KMS-11 (cell line): ENCODE data around the gene LFNG.

Source experiments
- H2AFZ ChIP-seq: fragments of 200-600 bp; sonication (generic); 2 replicates; pipeline ENCODE4 v1.6.1; 2016; ENCODE audit warnings: antibody characterized with exemption, mixed run types, low read depth
- H3K27ac ChIP-seq: fragments of 200-600 bp; sonication (generic); 2 replicates; pipeline ENCODE4 v1.6.1; 2016; ENCODE audit warnings: mild to moderate bottlenecking, mixed run types
- H3K27me3 ChIP-seq: fragments of 200-600 bp; sonication (generic); 2 replicates; pipeline ENCODE4 v1.6.1; 2017; ENCODE audit warnings: mild to moderate bottlenecking, low read depth, mixed run types, moderate library complexity; ENCODE audit not compliant: insufficient read depth
- H3K36me3 ChIP-seq: fragments of 200-600 bp; sonication (generic); 2 replicates; pipeline ENCODE4 v1.6.1; 2017; ENCODE audit warnings: mild to moderate bottlenecking, mixed run types; ENCODE audit not compliant: insufficient read depth
- H3K4me1 ChIP-seq: fragments of 200-600 bp; sonication (generic); 2 replicates; pipeline ENCODE4 v1.6.1; 2016; ENCODE audit warnings: mild to moderate bottlenecking, low read depth, mixed run types; ENCODE audit not compliant: poor library complexity, severe bottlenecking
- H3K4me2 ChIP-seq: fragments of 200-600 bp; sonication (generic); 2 replicates; pipeline ENCODE4 v1.7.0; 2016; ENCODE audit warnings: mild to moderate bottlenecking, mixed run types
- H3K4me3 ChIP-seq: fragments of 200-600 bp; sonication (generic); IDR thresholded peaks from 2 replicates; pipeline ENCODE4 v1.6.1; 2017; ENCODE audit warnings: low read depth, low read length, mixed read lengths; ENCODE audit not compliant: insufficient read depth
- H3K79me2 ChIP-seq: fragments of 200-600 bp; sonication (generic); 2 replicates; pipeline ENCODE4 v1.6.1; 2016; ENCODE audit warnings: low read depth, mixed run types; ENCODE audit not compliant: insufficient read depth
- H3K9ac ChIP-seq: fragments of 200-600 bp; sonication (generic); 2 replicates; pipeline ENCODE4 v1.6.1; 2016; ENCODE audit warnings: mild to moderate bottlenecking, mixed run types
- H4K20me1 ChIP-seq: fragments of 200-600 bp; sonication (generic); 2 replicates; pipeline ENCODE4 v1.6.1; 2016; ENCODE audit warnings: mild to moderate bottlenecking, mixed run types; ENCODE audit not compliant: insufficient read depth
- TF ChIP-seq, protein P1 (sequence below): fragments of 200-600 bp; sonication (generic); conservative IDR thresholded peaks from 2 replicates; pipeline ENCODE4 v1.6.1; 2017; ENCODE audit warnings: low read depth, mild to moderate bottlenecking, antibody characterized with exemption, low read length, moderate library complexity, mixed read lengths

The LFNG gene

DNA sequence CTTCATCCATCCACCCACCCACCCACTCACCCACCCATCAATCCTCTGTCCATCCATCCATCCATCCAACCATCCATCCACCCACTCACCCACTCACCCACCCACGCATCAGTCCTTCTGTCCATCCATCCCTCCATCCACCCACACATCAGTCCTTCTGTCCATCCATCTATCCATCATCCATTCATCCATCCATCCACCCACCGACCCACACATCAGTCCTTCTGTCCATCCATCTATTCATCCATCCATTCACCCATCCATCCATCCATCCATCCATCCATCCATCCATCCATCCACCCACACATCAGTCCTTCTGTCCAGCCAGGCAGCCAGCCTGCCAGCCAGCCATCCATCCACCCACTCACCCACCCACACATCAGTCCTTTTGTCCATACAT lies 27.5 kb upstream of the LFNG start:
- H4K20me1 ChIP-seq = no peaks in the 10 kb centered on the region
- no peak overlapping the region for H3K4me3 ChIP-seq
- no peak overlapping the region for H2AFZ ChIP-seq
- TF ChIP-seq, protein P1, sequence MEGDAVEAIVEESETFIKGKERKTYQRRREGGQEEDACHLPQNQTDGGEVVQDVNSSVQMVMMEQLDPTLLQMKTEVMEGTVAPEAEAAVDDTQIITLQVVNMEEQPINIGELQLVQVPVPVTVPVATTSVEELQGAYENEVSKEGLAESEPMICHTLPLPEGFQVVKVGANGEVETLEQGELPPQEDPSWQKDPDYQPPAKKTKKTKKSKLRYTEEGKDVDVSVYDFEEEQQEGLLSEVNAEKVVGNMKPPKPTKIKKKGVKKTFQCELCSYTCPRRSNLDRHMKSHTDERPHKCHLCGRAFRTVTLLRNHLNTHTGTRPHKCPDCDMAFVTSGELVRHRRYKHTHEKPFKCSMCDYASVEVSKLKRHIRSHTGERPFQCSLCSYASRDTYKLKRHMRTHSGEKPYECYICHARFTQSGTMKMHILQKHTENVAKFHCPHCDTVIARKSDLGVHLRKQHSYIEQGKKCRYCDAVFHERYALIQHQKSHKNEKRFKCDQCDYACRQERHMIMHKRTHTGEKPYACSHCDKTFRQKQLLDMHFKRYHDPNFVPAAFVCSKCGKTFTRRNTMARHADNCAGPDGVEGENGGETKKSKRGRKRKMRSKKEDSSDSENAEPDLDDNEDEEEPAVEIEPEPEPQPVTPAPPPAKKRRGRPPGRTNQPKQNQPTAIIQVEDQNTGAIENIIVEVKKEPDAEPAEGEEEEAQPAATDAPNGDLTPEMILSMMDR = no peak
- H3K4me2 ChIP-seq = no peak overlapping the region
- no peaks in the 10 kb centered on the region for H3K79me2 ChIP-seq
- no peak overlapping the region for H3K27ac ChIP-seq
- H3K4me1 ChIP-seq = no peaks in the 10 kb centered on the region
- H3K27me3 ChIP-seq = peaks cover 74% of the 10 kb centered on the region
- no peak overlapping the region for H3K9ac ChIP-seq
- H3K36me3 ChIP-seq = no peaks in the 10 kb centered on the region

DNA sequence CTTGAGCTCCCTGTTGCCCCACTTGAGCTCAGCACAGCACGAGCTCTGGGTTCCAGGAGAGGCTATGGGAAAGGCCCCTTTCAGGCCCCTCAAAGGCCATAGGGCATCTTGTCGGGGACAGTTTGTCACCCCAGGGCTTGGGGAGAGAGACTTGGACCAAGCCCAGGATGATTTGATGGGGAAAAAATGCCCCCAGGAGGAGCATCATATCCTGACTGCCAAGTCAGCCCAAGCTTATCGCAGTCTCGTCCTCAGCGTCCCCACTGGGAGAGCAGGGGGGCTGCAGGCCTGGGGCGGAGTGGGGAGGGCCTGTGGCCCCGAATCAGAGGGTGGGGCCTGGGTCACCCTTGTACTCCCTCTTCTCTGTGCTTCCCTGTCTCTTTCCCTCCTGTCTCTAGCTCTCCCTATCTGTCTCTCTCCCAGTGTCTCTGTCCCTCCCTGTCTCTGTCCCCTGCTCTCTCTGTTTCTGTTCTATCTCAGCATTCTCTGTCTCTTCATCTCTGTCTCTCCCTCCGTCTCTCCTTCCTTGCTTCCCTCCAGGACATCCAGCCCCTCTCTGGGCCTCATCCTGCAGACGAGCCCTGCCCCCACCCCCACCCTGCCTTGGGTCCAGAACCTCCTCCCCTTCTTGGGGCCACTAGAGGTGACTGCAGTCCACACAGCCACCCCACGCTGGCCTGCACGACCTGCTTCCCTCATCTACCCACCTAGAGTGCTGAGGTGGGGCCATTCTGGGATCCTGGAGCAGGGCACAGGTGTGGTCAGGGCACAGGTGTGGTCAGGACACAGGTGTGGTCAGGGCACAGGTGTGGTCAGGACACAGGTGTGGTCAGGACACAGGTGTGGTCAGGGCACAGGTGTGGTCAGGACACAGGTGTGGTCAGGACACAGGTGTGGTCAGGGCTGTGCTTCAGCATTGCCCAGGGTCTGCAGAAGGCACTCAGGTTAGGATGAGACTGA lies 26.1 kb upstream of the LFNG start:
- H3K4me1 ChIP-seq = no peaks in the 10 kb centered on the region
- TF ChIP-seq, protein P1 = no peak
- no peaks in the 10 kb centered on the region for H4K20me1 ChIP-seq
- no peak overlapping the region for H3K4me2 ChIP-seq
- no peak overlapping the region for H3K27ac ChIP-seq
- H3K36me3 ChIP-seq = no peaks in the 10 kb centered on the region
- no peaks in the 10 kb centered on the region for H3K79me2 ChIP-seq
- no peak overlapping the region for H3K9ac ChIP-seq
- no peak overlapping the region for H3K4me3 ChIP-seq
- H3K27me3 ChIP-seq = peaks cover 76% of the 10 kb centered on the region
- no peak overlapping the region for H2AFZ ChIP-seq

DNA sequence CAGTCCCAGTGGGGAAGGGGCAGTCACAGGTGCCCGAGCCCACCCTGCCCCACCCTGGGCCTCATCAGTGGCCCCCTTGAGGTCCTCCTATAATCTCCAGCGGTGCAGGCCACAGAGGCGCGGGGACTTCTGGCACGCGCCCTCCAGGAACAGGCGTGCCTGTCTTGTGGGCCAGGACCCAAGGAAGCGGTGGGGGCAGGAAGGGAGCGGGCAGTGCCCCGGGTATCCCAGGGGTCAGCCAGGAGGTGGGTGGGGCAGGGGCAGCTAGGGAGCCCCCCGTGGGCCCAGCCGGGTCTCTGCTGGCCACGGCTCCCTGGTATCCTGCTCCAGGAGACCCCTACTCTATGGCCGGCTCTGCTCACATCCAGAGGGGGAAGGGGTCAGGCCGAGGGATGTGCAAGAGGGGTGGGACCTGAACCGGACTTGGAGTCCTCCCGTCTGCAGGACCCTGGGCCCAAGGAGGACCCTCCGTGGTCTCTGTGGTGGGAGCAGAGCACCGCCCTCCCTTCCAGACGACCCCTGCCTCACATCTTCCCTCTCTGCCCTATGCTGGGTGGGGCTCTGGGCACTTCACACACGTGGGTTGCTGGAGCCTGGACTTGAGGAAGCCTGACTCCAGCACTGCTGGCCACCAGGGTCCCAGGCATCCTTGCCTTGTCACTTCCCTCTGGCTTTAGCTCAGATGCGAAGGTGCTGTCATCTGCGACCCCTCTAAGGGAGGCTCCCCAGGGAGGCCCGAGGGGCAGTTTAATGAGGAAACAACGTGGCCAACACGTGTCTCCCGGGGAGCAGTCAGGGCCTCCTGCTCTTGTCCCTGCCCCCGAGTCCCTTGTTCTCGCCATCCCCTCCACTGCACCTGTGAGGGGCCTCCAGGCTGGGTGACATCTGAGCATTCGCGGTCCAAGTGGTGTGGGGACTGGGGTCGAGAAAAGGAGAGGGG lies 25.1 kb upstream of the LFNG start:
- H3K79me2 ChIP-seq = no peaks in the 10 kb centered on the region
- no peaks in the 10 kb centered on the region for H3K36me3 ChIP-seq
- H3K9ac ChIP-seq = no peak overlapping the region
- TF ChIP-seq, protein P1 = no peak
- H2AFZ ChIP-seq = no peak overlapping the region
- H3K4me2 ChIP-seq = no peak overlapping the region
- no peaks in the 10 kb centered on the region for H4K20me1 ChIP-seq
- no peaks in the 10 kb centered on the region for H3K4me1 ChIP-seq
- no peak overlapping the region for H3K27ac ChIP-seq
- H3K4me3 ChIP-seq = no peak overlapping the region
- H3K27me3 ChIP-seq = peaks cover 78% of the 10 kb centered on the region

DNA sequence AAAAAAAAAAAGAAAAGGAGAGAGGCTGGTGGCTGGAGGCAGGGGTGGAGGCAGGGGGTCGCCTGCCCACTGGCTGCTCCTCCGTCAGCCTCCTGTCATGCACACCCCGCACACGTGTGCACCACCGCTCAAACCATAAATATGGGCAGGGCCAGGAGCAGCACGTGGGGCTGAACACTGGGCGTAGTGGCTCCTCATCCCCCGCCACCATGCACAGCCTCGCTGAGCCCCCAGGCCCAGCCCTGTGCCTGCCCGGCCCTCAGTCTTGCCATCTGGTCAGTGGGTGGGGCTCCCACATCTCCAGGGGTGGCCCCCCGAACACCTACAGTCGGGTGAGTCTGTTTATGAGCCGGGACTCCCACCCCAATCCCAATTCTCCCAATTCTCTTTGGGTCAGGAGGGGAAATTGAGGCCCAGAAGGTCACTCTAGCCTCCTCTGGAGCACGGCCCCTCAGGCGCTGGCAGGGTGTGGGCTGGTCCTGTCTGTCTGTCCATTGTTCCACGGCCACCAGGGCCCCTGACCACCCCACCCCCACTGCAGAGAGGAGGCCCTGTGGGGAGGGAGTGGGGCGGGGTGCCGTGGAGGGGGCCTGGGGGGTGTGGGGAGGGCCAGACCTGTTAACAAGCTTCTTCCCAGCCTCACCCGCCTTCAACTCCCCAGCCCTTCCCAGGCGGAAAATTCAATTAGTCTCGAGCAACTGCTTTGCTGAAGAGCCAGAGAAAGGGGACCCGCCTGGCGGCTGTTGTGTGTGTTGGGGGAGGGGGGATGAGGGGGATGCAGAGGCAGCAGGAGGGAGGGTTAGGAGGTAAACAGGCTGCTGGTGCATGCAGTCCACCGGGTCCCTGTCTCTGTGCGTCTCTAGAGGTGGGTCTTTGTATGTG lies 23.9 kb upstream of the LFNG start:
- no peaks in the 10 kb centered on the region for H4K20me1 ChIP-seq
- no peak overlapping the region for H3K9ac ChIP-seq
- TF ChIP-seq, protein P1 = no peak
- H3K27ac ChIP-seq = no peak overlapping the region
- no peak overlapping the region for H3K4me3 ChIP-seq
- no peaks in the 10 kb centered on the region for H3K4me1 ChIP-seq
- H3K27me3 ChIP-seq = peaks cover 80% of the 10 kb centered on the region
- no peaks in the 10 kb centered on the region for H3K79me2 ChIP-seq
- H3K36me3 ChIP-seq = no peaks in the 10 kb centered on the region
- no peak overlapping the region for H3K4me2 ChIP-seq
- H2AFZ ChIP-seq = no peak overlapping the region
